ENCODE results near the gene TMEM53.

- TF ChIP-seq CTCF (conservative IDR thresholded peaks at IDR 0.05 in 1 of 2, IDR thresholded peaks at IDR 0.05 in 1 of 2; ENCODE audit: extremely low read depth in 1 of 2, insufficient read depth in 1 of 2, low read depth in 1 of 2, low read length in 2 of 2) (no peak), EZH2 (IDR thresholded peaks at IDR 0.05; ENCODE audit: borderline replicate concordance, low read length) (no peak)
These were observed 24.5 kb downstream of the TMEM53 start for GRCh38 chr1:44649788-44650158.

Measured in mammary epithelial cell (primary cell).